Measurements from ENCODE around the gene DIPK1C.

The DIPK1C gene

GRCh38 chr18:74482697-74483096, 25.6 kb upstream of the DIPK1C start:
- no peak for DNase-seq (ENCODE audit: low spot score)

- DNase-seq (ENCODE audit: low spot score), result no peak
These were observed 23.1 kb upstream of the DIPK1C start for GRCh38 chr18:74480149-74480651.

- no peak for DNase-seq (ENCODE audit: low spot score)
These were observed 22.5 kb upstream of the DIPK1C start for GRCh38 chr18:74479486-74480148.

GRCh38 chr18:74478880-74479279, 21.8 kb upstream of the DIPK1C start:
- DNase-seq (ENCODE audit: low spot score), result no peak

- no peak for DNase-seq (ENCODE audit: low spot score)
These were observed 21.2 kb upstream of the DIPK1C start for GRCh38 chr18:74478316-74478715.

- no peak for DNase-seq (ENCODE audit: low spot score)
These were observed 20.7 kb upstream of the DIPK1C start for GRCh38 chr18:74477771-74478170.

GRCh38 chr18:74476140-74476539, 19.0 kb upstream of the DIPK1C start:
- DNase-seq (ENCODE audit: low spot score), result peak; percentile 83

GRCh38 chr18:74473976-74474640, 17.0 kb upstream of the DIPK1C start:
- DNase-seq (ENCODE audit: low spot score), result no peak

GRCh38 chr18:74472312-74472711, 15.2 kb upstream of the DIPK1C start:
- no peak for DNase-seq (ENCODE audit: low spot score)

- peak; percentile 75 for DNase-seq (ENCODE audit: low spot score)
These were observed 11.5 kb upstream of the DIPK1C start for GRCh38 chr18:74468547-74469061.

GRCh38 chr18:74465775-74466174, 8.7 kb upstream of the DIPK1C start:
- no peak for DNase-seq (ENCODE audit: low spot score)

GRCh38 chr18:74463983-74464382, 6.9 kb upstream of the DIPK1C start:
- DNase-seq (ENCODE audit: low spot score), result no peak

- DNase-seq (ENCODE audit: low spot score), result no peak
These were observed 6.1 kb upstream of the DIPK1C start for GRCh38 chr18:74463254-74463653.

- DNase-seq (ENCODE audit: low spot score), result no peak
These were observed 3.7 kb upstream of the DIPK1C start for GRCh38 chr18:74460825-74461224.

- DNase-seq (ENCODE audit: low spot score), result peak; percentile 45
These were observed 2.8 kb upstream of the DIPK1C start for GRCh38 chr18:74459889-74460288.

- DNase-seq (ENCODE audit: low spot score), result peak; percentile 90
These were observed 765 bp upstream of the DIPK1C start for GRCh38 chr18:74457725-74458421.

GRCh38 chr18:74456349-74457042, 612 bp downstream of the DIPK1C start:
- no peak for DNase-seq (ENCODE audit: low spot score)

- peak; percentile 28 for DNase-seq (ENCODE audit: low spot score)
These were observed 1.1 kb downstream of the DIPK1C start for GRCh38 chr18:74456017-74456348.

GRCh38 chr18:74455386-74455785, 1.7 kb downstream of the DIPK1C start:
- DNase-seq (ENCODE audit: low spot score), result no peak

- peak; percentile 97 for DNase-seq (ENCODE audit: low spot score)
These were observed 2.8 kb downstream of the DIPK1C start for GRCh38 chr18:74454279-74454751.

- no peak for DNase-seq (ENCODE audit: low spot score)
These were observed 3.4 kb downstream of the DIPK1C start for GRCh38 chr18:74453642-74454198.
